ENCODE data around the gene IGFL1. TPM values are rescaled to one million over a fixed set of nuclear protein-coding genes. Genes with fewer than 3 reads are reported as not detected.

Gene IGFL1
- total RNA-seq, 1 experiment from 2014 or later = not detected

DNA sequence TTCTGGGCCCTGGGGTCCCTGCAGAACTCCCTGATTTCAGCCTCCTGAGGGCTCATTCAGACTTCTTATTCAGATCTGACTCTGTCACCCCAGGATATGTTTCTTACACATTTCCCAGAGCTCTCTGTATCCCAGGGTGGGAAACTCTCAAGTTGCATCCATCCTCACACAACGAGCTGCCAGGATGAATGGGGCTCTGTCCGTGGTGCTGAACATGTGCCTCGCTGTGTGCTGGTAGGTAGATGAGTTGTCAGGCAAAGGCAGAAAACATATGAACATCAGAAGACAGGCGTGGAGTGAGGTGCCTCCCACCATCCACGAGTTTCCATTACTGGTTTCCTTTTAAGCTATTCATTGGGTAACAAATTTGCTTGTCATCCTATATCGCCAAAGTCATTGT, 11.4 kb upstream of the IGFL1 start:
- H3K4me2 ChIP-seq (ENCODE audit: low read length) = no peak overlapping the region
- no peaks in the 10 kb centered on the region for H3K9me2 ChIP-seq (ENCODE audit: insufficient read depth)
- H3K9ac ChIP-seq (ENCODE audit: low read length) = no peak overlapping the region
- peak; percentile 65; the same call in 1 of the 2 replicates for ATAC-seq
- H3K27ac ChIP-seq (ENCODE audit: low read depth, low read length) = no peak overlapping the region
- no peaks in the 10 kb centered on the region for H4K20me1 ChIP-seq (ENCODE audit: insufficient read depth)
- H3K79me2 ChIP-seq (ENCODE audit: insufficient read depth, low read length) = no peaks in the 10 kb centered on the region
- ChIA-PET CTCF (no interaction called here), POLR2A (no interaction called here), RAD21 (ENCODE audit: low non-redundant PET in 1 of 2, low total read pairs in 2 of 2, uncharacterized antibody in 2 of 2, unreplicated experiment in 2 of 2) (interaction anchor here in 1 of 2 experiments (0.6 kb wide), 1 partner anchor 315 kb away, joined by 3 read pairs; no protein-coding TSS in a partner anchor)
- H2AFZ ChIP-seq (ENCODE audit: low read depth, low read length, poor library complexity, severe bottlenecking) = no peak overlapping the region
- H3K4me1 ChIP-seq (ENCODE audit: control insufficient read depth in 1 of 2, insufficient read depth in 2 of 2, low read length in 2 of 2) = peaks cover 0 to 2% of the 10 kb centered on the region in 2 experiments; a peak in 1 of 4 replicates
- DNase-seq (ENCODE audit: low read depth, low spot score) = peak; percentile 21
- H3K27me3 ChIP-seq (ENCODE audit: insufficient read depth, low read length) = peaks cover 43% of the 10 kb centered on the region; the same call in 1 of the 2 replicates
- intact Hi-C loops (cut with micrococcal nuclease) = no loop called here
- TF ChIP-seq, protein P1, sequence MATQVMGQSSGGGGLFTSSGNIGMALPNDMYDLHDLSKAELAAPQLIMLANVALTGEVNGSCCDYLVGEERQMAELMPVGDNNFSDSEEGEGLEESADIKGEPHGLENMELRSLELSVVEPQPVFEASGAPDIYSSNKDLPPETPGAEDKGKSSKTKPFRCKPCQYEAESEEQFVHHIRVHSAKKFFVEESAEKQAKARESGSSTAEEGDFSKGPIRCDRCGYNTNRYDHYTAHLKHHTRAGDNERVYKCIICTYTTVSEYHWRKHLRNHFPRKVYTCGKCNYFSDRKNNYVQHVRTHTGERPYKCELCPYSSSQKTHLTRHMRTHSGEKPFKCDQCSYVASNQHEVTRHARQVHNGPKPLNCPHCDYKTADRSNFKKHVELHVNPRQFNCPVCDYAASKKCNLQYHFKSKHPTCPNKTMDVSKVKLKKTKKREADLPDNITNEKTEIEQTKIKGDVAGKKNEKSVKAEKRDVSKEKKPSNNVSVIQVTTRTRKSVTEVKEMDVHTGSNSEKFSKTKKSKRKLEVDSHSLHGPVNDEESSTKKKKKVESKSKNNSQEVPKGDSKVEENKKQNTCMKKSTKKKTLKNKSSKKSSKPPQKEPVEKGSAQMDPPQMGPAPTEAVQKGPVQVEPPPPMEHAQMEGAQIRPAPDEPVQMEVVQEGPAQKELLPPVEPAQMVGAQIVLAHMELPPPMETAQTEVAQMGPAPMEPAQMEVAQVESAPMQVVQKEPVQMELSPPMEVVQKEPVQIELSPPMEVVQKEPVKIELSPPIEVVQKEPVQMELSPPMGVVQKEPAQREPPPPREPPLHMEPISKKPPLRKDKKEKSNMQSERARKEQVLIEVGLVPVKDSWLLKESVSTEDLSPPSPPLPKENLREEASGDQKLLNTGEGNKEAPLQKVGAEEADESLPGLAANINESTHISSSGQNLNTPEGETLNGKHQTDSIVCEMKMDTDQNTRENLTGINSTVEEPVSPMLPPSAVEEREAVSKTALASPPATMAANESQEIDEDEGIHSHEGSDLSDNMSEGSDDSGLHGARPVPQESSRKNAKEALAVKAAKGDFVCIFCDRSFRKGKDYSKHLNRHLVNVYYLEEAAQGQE (IDR thresholded peaks at IDR 0.05; ENCODE audit: low read depth) = peak; percentile 97
- TF ChIP-seq POLR2AphosphoS5 (IDR thresholded peaks at IDR 0.05; ENCODE audit: low read depth, low read length) = no peak
- no peak for TF ChIP-seq SP1 (IDR thresholded peaks at IDR 0.05; ENCODE audit: low read depth)
- TF ChIP-seq TCF7L2 (IDR thresholded peaks at IDR 0.05; ENCODE audit: borderline replicate concordance, extremely low read depth, insufficient read depth, insufficient read length) = peak; percentile 35
- H3K9me3 ChIP-seq (ENCODE audit: control insufficient read depth in 1 of 2, insufficient read depth in 1 of 2, low read depth in 1 of 2, low read length in 2 of 2) = no peaks in the 10 kb centered on the region
- H3K36me3 ChIP-seq (ENCODE audit: control insufficient read depth in 1 of 2, insufficient read depth in 2 of 2, low read length in 2 of 2) = no peaks in the 10 kb centered on the region
- no TSS peak for BruUV-seq (replicated peaks)
- H3K4me3 ChIP-seq (replicated peaks in 1 of 2; ENCODE audit: low read depth in 1 of 2, low read length in 2 of 2) = no peak overlapping the region

DNA sequence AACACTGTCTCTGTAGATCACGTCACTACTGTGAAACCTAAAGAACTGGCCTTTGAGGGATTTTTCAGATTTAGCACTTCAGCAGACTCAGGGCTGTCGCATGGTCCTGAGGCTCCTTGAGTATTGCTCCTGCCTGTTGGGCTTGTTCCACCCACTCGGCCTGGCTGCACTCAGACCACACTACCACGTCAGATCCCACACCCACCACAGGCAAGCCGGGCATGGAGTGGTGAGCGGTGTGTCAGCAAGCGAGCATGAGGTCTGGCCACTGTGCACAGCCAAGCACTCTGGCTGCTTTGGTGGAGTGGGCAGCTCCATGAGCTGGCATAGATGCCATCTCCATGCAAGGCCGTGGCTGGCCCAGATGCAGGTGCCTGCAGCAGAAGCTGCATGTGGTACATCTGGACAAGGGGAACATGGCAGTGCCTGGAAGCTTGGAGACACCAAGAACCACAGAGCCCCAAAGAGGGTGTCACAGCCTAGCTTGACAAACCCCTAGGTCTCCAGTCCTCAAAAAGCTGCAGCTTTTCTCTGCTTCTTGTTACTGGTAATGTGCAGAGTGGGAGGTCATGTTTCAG, 9.4 kb upstream of the IGFL1 start:
- Histone ChIP-seq H3K9ac (ENCODE audit: low read length) (no peak overlapping the region), H3K9me2 (ENCODE audit: insufficient read depth) (no peaks in the 10 kb centered on the region), H2AFZ (ENCODE audit: low read depth, low read length, poor library complexity, severe bottlenecking) (no peak overlapping the region), H3K27ac (ENCODE audit: low read depth, low read length) (no peak overlapping the region), H3K79me2 (ENCODE audit: insufficient read depth, low read length) (no peaks in the 10 kb centered on the region), H3K4me3 (replicated peaks in 1 of 2; ENCODE audit: low read depth in 1 of 2, low read length in 2 of 2) (no peak overlapping the region), H3K4me1 (ENCODE audit: control insufficient read depth in 1 of 2, insufficient read depth in 2 of 2, low read length in 2 of 2) (no peaks in the 10 kb centered on the region), H3K9me3 (ENCODE audit: control insufficient read depth in 1 of 2, insufficient read depth in 1 of 2, low read depth in 1 of 2, low read length in 2 of 2) (no peaks in the 10 kb centered on the region), H3K36me3 (ENCODE audit: control insufficient read depth in 1 of 2, insufficient read depth in 2 of 2, low read length in 2 of 2) (no peaks in the 10 kb centered on the region), H3K27me3 (ENCODE audit: insufficient read depth, low read length) (peaks cover 60% of the 10 kb centered on the region; the same call in 1 of the 2 replicates), H3K4me2 (ENCODE audit: low read length) (no peak overlapping the region), H4K20me1 (ENCODE audit: insufficient read depth) (no peaks in the 10 kb centered on the region)
- BruUV-seq (replicated peaks) = no TSS peak
- no peak for TF ChIP-seq SRF (IDR thresholded peaks at IDR 0.05; ENCODE audit: low read depth)
- no peak for TF ChIP-seq SP1 (IDR thresholded peaks at IDR 0.05; ENCODE audit: low read depth)
- TF ChIP-seq EGR1 (IDR thresholded peaks at IDR 0.05; ENCODE audit: low read depth) = no peak
- DNase-seq (ENCODE audit: low read depth, low spot score) (no peak), ATAC-seq (no peak)
- POLR2A ChIA-PET = no interaction called here
- RAD21 ChIA-PET (ENCODE audit: low non-redundant PET in 1 of 2, low total read pairs in 2 of 2, uncharacterized antibody in 2 of 2, unreplicated experiment in 2 of 2) = no interaction called here
- CTCF ChIA-PET = no interaction called here
- intact Hi-C loops (cut with micrococcal nuclease) = no loop called here
